GM21825 (cell line): ENCODE data around the gene IMMP2L.
"Not testable (repeated sequence)": the region's sequence is repeated elsewhere in the genome, so short reads cannot be mapped to it uniquely, and the experiment has no call there.

Source experiments
- ATAC-seq: cut with Tn5 transposase; IDR thresholded peaks from one replicate; pipeline ENCODE4 v1.9.1; 2021; ENCODE audit warnings: mild to moderate bottlenecking, moderate library complexity; ENCODE audit not compliant: unreplicated experiment

The IMMP2L gene

DNA sequence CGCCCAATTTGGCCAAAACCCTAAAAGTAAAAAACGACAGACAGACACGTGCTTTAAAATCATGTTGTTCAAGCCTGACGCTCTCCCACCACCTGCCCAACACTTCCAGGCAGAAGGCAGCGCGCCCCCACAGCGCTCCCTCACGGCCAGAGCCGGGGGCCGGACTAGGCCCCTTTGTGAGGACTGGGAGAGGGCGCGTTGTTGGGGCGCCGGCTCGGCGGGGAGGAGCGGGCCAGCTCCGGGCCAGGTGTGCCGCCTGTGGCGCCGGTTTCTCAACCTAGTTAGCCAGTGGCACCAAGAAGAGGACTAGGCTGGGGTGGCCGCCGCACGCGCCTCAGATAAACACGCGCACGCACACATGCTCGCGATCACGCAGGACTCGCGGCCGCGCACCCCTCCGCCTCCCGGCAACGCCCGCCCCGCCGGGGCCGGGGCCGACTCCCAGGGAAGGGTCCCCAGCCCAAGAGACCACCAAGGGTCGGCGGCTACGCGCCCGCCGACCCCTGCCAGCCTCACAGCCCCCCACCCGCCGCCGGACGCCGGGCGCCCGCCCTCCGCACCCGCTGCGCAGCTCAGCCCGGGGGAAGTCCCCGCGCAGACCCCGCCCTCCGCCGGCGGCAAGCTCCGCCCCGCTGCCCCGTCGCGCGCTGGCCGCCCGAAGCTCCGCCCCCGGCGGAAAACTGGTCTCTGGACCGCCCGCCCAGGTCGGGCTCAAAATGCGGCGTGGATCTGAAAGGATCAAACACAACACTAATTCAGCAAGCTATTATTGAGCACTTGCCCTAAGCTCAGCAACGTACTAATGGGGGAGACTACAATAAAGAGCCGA lies at the start of gene IMMP2L:
Gene IMMP2L, minus strand, starts transcription at position 589 of the 829 bp plus-strand sequence.
- peak; percentile 87 for ATAC-seq

DNA sequence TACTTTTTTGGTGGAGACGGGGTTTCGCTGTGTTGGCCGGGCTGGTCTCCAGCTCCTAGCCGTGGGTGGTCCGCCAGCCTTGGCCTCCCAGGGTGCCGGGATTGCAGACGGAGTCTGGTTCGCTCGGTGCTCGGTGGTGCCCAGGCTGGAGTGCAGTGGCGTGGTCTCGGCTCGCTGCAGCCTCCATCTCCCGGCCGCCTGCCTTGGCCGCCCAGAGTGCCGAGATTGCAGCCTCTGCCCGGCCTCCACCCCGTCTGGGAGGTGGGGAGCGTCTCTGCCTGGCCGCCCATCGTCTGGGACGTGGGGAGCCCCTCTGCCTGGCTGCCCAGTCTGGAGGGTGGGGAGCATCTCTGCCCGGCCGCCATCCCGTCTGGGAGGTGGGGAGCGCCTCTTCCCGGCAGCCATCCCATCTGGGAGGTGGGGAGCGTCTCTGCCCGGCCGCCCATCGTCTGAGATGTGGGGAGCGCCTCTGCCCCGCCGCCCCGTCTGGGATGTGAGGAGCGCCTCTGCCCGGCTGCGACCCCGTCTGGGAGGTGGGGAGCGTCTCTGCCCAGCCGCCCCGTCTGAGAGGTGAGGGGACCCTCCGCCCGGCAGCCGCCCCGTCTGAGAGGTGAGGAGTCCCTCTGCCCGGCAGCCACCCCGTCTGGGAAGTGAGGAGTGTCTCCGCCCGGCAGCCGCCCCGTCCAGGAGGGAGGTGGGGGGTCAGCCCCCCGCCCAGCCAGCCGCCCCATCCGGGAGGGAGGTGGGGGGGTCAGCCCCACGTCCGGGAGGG lies 47.4 kb upstream of the IMMP2L start:
- ATAC-seq = not testable (repeated sequence)

GRCh38 chr7:111607621-111608020 lies 45.3 kb upstream of the IMMP2L start:
- ATAC-seq = no peak

DNA sequence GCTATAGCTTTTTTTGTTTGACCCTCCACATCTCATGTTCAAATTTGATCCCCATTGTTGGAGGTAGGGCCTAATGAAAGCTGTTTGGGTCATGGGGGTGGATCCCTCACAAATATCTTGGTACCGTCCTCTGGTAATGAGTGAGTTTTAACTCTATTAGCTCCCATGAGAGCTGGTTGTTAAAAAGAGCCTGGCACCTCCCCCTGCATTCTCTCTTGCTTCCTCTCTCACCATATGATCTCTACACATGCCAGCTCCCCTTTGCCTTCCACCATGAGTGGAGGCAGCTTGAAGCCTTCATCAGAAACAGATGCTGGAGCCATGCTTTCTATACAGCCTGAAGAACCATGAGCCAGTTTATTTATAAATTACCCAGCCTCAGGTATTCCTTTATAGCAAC lies 43.0 kb upstream of the IMMP2L start:
- no peak for ATAC-seq

- ATAC-seq = no peak
Observed at GRCh38 chr7:111600091-111600490, 37.8 kb upstream of the IMMP2L start.

DNA sequence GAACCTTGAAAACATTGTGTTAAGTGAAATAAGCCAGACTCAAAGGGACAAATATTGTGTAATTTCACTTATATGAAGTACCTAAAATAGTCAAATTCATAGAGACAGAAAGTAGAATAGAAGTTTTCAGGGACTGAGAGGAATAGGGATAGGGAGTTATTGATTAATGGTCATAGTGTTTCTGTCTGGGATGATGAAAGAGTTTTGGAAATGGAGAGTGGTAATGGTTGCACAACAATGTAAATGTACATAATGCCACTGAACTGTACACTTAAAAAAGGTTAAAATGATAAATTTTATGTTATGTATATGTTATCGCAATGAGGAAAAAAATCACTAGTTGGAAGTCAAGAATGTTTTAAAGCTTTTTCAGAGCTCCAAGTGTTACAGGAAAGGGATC lies 33.5 kb upstream of the IMMP2L start:
- no peak for ATAC-seq

DNA sequence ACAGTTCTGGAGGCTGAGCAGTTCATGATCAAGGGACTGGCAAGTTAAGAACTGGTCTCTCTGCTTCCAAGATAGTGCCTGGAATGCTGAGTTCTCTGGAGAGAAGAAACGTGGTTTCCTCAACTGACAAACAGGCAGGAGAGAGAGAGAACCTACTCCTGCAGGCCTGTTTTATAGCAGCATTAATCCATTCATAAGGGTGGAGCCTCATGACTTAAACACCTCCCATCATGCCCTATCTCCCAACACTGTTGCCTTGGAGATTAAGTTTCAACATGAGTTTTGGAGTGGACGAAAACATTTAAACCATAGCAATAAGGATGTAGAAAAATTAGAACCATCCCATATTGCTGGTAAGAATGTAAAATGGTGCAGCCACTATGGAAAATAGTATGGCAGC lies 32.3 kb upstream of the IMMP2L start:
- no peak for ATAC-seq

- ATAC-seq = no peak
Observed at GRCh38 chr7:111593343-111593742, 31.1 kb upstream of the IMMP2L start.

- ATAC-seq = no peak
Observed at GRCh38 chr7:111588065-111588433, 25.8 kb upstream of the IMMP2L start.

DNA sequence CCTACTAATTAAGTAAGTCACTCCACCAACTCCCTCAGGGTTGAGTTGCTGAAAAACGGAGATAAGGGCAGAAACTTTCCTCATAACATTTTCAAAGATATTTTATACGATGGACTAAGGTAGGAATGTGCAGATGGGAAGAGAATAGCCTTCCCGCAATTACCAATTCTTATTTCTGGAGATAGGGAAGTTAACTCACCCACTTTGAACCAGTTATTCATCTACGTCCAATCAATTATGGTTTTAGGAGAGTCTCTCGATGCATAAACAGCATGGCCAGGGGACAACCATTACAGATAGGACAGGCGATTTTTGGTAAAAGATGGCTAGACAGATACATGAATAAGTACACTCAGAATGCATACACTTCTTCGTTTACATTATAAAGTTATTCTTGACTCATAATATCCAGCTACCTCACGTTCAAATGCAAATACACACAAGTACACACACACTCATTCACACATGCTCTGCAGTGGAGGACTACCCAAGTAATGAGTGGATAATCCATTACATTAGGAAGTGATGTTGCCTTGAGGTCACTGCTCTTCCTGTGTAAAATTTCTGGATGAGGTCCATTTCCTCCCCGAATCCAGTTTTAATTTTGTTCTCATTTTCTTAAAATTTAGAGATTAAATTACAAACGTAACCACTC lies 25.2 kb upstream of the IMMP2L start:
- ATAC-seq = no peak

- ATAC-seq = no peak
Observed at GRCh38 chr7:111586711-111587409, 24.6 kb upstream of the IMMP2L start.

GRCh38 chr7:111581784-111582488 lies 19.6 kb upstream of the IMMP2L start:
- ATAC-seq = not testable (repeated sequence)

- ATAC-seq = not testable (repeated sequence)
Observed at GRCh38 chr7:111581207-111581606, 18.9 kb upstream of the IMMP2L start.

DNA sequence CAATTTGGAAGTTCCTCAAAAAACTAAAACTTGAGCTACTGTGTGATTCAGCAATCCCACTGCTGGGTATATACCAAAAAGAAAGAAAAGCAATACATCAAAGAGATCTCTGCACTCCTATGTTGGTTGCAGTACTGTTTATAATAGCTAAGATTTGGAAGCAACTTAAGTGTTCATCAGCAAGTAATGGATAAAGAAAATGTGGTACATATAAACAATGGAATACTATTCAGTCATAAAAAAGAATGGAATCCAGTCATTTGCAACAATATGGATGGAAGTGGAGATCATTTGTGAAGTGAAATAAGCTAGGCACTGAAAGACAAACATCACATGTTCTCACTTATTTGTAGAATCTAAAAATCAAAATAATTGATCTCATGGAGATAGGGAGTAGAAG lies 16.5 kb upstream of the IMMP2L start:
- ATAC-seq = no peak

- no peak for ATAC-seq
Observed at GRCh38 chr7:111571720-111572119, 9.4 kb upstream of the IMMP2L start.

DNA sequence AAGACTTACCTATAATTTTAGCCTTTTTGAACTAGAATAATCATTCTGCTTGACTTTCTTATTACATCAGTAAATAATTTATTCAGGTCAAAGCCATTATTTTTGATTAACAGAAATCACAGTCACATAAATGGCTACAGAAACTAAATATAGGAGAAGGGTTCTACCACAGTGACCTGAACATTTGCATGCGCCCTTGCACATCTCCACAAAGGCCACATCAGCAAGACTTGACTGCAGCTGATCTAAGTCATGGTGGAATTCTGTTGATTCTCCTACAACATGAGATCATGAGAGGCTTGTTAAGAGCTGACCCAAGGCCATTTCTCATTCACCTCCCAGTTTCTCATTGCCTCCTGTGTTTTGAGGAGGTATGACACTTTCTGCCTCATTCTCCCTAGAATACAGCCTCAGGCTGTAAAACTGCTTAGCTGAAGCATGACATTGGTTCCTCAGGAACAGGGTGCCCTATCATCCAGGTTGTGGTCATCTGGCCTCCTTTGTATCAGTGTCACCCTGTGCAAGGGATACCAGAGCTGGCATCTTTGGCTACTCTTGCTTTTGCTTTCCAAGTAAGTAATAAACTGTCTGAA lies 6.7 kb upstream of the IMMP2L start:
- ATAC-seq = no peak

DNA sequence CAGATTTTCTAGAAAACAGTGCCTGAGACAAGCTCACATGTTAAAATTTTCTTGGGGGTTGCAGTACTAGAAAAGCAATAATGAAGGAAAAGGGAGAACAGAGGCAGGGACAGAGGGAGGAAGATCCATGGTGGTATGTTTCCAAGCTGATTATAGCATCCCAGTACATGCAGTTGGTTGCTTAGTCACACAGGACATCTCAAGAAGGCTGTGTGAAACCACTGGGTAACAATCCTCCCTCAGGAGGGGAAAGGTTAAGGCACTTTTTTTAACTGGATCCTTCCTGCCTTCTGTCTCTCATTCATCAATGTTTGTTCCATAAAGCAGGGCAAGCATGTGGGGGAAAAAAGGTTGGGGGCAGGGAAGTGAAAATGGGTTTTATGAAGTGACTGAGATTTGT lies 6.1 kb upstream of the IMMP2L start:
- no peak for ATAC-seq

GRCh38 chr7:111564078-111564477 lies 1.8 kb upstream of the IMMP2L start:
- no peak for ATAC-seq

DNA sequence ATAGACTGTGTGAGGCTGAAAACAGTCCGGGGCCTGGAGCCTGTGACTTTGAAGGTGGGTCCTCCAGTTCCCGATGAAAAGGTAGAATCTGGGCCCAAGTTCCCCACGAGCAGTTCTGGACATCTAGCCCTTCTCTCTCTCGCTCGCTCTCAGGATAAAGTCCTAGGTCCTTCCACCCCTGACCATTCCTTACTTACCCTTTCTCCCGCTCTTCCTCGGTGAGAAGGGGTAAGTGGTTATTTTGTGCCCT lies 713 bp downstream of the IMMP2L start:
- no peak for ATAC-seq
